HG03469 (cell line): ENCODE results near the gene ROCK2.
"Not testable (repeated sequence)": the region's sequence is repeated elsewhere in the genome, so short reads cannot be mapped to it uniquely, and the experiment has no call there.

Experiments
- ATAC-seq: cut with Tn5 transposase; IDR thresholded peaks from one replicate; pipeline ENCODE4 v1.9.1; 2021; ENCODE audit warnings: mild to moderate bottlenecking, moderate library complexity, moderate number of reproducible peaks; ENCODE audit not compliant: unreplicated experiment

ROCK2 gene

DNA sequence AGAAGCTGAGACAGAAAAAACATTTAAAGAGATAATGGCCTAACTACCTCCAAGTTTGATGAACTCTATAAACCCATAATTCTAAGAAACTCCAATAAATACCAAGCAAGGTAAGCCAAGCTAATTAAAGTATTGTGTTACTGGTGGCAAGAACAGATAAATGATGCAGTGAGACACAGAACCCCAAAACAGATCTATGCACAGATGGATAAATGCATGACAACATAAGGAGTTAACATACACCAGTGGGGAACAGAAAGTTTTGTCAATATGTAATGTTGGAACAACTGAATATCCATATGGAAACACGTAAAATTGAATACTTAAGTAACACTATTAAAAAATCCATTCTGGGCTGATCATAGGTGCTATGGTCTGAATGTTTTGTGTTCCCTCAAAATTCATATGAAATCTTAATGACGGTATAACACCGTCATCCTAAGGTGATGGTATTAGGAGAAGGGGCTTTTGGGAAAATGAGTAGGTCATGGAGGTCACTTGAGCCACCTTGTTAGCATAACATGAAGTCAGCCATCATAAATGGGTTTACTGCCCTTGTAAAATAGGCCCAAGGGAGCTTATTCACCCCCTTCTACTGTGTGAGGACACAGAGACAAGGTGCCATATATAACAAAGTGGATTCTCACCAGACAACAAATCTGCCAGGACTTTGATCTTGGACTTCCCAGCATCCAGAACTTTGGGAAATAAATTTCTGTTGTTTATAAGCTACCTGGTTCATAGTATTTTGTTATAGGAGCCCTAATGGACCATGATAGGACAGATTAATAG is 102.8 kb downstream of the ROCK2 start:
- ATAC-seq, result no peak

DNA sequence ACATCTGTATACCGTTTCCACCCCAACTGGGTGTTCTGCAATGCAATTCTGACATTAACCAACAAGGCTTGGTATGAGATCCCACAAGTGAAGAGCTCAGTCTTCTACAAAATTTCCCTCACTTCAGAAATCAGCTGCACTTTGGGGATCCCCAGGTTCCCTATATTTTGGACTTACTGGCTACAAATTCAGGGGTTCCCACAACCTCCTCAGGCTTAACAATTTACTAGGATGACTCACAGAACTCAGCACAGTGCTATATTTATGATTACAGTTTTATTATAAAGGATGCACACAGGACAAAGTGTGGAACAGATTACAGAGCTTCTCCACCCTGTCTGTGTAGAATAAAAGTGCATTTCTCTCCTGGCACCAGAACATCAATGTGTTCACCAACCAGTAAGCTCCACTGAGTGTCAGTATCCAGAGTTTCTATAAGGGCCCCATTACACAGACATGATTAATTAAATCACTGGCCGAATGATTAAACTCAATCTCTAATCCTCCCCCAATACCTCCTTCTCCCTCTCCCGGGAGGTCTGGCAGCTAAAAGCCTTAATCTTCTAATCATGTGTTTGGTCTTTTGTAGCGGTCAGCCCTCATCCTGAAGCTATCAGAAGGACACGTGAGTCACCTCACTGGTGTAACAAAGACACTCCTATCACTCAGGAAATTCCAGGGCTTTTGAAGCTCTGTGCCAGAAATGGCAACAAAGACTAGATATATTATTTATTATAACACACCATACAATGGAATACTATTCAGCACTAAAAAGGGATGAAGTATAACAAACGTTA is 104.6 kb downstream of the ROCK2 start:
- no peak for ATAC-seq

- no peak for ATAC-seq
Observed at GRCh38 chr2:11239147-11239546, 105.3 kb downstream of the ROCK2 start.

DNA sequence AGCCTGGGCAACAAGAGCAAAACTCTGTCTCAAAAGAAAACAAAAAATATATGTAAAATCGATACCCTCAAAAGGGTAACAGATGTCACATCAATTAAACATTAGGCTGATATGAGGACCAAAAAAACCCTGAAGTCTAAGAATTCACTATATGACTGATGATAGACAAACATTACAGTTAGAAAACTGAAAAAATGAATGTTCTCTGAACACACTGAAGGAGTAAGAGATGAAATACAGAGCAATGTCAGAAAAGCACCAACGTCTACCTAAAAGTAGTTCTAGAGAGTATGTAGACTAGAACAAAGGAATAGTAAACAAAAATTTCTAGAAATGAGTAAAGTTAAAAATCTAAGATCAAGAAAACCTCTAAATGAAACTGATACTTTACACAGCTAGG is 107.3 kb downstream of the ROCK2 start:
- no peak for ATAC-seq

DNA sequence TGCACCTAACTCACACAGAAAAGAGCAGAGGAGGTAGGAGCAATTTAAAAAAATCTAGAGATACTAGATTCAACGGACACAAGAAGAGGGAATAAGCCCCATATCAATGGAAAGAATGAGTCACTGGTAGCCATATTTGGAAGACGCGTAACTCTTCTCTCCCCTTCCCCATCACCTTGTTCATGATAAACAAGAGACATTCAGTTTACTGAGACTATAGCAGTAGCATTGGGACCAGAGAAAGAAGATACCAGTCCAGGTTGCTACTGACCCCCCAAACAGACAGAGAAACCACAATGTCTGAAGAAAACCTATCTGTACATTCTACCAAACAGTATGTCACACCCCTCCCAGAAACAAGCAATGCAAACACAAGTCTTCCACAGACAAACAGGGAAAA is 108.1 kb downstream of the ROCK2 start:
- no peak for ATAC-seq

GRCh38 chr2:11235583-11235982 is 108.9 kb downstream of the ROCK2 start:
- no peak for ATAC-seq

GRCh38 chr2:11234309-11234708 is 110.1 kb downstream of the ROCK2 start:
- no peak for ATAC-seq

DNA sequence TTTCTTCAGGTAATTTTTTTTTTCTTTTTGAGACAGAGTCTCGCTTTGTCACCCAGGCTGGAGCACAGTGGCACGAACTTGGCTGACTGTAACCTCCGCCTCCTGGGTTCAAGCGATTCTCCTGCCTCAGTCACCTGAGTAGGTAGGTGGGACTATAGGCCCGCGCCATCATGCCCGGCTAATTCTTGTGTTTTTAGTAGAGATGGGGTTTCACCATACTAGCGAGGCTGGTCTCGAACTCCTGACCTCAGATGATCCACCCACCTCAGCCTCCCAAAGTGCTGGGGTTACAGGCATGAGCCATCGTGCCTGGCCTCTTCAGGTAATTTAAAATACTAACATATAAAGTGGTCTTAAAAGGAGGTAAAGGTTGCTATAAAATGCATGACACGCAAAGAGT is 113.2 kb downstream of the ROCK2 start:
- ATAC-seq, result not testable (repeated sequence)

- ATAC-seq, result no peak
Observed at GRCh38 chr2:11228692-11229091, 115.7 kb downstream of the ROCK2 start.

DNA sequence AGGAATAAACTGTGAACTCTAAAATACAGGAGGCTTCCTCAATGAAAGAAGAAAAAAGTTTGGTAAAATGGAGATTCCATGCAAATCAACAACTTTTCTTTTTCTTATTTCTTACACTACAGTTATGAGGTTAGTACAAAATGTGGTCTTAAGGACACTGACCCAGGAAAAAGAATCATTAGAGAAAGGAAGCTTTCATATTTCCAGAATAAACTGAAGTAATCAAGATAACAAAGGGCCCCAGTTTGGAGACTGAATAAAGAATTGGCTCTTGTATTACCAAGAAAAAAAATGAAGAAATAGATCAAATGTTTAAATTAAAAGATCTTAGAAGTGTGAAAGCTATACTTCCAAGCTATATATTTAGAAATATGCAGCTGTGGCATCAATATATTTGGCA is 116.8 kb downstream of the ROCK2 start:
- no peak for ATAC-seq

DNA sequence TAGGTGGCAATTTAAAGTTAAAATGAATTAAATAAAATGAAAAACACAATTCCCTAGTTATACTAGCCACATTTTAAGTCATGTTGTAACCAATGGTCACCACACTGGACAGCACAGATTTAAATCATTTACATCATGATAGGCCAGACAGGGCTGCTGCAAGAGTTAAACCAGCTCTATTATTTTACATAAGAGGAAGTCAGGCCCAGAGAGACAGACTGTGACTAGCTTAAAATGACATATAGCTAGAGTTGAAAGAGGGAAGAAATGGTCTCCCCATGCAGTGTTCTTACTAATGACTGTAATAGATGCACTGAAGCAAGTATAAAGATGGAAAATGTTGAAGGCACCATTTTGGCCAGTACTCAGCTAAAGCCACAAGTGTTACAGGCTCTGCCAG is 119.5 kb downstream of the ROCK2 start:
- no peak for ATAC-seq

DNA sequence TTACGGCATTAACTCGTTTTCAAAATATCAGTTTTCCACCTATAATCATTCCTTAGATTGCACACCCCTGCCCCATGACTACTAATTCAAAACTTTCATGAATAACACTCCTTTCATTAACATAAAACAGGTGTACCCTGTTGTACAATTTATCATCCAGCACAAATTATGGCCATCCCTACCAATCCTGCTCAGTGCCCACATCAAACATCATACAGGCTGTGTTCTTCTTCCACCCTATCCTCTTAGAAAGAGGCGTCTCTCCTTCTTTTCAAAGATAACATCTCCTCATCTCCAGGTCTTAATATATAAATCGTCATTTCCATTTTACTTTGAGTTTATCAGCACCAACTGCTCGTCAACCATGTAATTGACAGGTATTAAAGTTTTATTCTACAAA is 121.6 kb downstream of the ROCK2 start:
- no peak for ATAC-seq

DNA sequence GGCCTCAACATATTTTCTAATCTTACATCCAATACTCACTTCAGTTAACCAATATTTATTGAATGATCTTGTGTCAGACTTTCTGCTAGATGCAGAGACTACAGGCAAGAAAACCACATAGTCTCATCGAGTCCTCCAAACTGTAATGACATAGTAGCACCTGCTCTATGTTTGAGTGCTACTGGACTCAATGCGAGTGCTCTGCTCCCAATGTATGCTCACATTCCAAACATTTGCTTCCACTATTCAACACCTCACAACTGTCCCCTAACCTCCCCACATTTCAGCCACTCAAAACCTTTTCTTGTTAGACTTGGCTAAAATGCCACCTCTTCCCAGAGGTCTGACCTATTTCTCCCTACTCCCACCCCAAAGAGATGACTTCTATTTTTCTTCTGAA is 124.0 kb downstream of the ROCK2 start:
- no peak for ATAC-seq

DNA sequence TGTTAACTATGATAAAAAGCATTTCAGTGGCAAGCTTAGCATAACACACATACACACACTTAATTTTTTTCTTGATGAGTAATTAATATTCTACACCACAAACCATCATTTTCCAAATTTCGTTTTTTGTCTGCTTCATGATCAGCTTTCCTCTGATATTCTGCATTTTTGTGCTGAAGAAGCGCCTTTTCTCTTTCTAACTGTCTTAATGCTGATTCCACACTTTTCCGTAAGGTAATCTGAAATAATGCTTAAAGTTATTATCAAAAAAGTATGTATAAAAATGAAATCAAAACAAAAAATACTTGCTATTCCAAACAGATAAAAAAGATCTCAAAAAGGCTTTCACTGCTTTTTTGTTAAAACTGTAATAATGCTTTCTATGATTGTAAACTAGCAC is 129.0 kb downstream of the ROCK2 start:
- no peak for ATAC-seq

DNA sequence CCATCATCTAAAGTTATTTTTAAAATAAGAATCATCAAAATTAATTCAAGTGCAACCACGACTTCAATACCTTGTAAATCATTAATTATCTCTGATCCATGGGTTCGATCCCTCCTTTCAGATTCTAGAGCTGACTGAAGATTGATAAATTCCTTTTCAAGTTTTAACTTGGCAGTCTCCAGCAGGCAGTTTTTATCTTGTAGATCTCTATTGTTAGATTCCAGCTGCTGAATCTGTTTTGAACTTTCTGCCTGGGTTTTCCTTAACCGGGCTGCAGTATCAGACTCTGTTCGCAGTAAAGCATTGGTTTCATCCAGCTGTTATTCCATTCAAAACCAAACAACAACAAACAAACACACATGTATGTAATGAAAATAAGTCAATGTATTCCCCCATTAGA is 129.7 kb downstream of the ROCK2 start:
- no peak for ATAC-seq

DNA sequence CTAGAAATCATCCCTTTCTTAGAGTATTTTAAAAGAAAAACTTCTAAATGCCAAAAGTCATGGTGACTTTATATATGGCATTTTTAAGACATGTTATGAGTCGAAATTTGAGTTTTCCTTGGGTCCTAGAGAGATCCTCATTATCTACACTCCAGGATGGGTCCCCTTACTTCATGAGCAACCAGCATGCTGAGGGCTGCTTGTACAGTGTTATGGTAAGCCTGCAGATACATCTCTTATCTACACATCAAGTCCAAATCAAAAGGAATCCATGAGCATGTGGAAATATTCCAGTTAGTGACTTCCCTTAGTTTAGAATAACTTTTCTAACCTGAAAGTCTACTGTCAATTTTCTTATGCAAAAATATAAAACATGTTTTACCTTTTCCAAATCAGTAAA is 130.5 kb downstream of the ROCK2 start:
- no peak for ATAC-seq

- no peak for ATAC-seq
Observed at GRCh38 chr2:11213090-11213638, 131.3 kb downstream of the ROCK2 start.

GRCh38 chr2:11212645-11213044 is 131.8 kb downstream of the ROCK2 start:
- ATAC-seq, result no peak

GRCh38 chr2:11208083-11208482 is 136.4 kb downstream of the ROCK2 start:
- no peak for ATAC-seq

- ATAC-seq, result peak; percentile 76
Observed at GRCh38 chr2:11203480-11203879, 141.0 kb downstream of the ROCK2 start.

DNA sequence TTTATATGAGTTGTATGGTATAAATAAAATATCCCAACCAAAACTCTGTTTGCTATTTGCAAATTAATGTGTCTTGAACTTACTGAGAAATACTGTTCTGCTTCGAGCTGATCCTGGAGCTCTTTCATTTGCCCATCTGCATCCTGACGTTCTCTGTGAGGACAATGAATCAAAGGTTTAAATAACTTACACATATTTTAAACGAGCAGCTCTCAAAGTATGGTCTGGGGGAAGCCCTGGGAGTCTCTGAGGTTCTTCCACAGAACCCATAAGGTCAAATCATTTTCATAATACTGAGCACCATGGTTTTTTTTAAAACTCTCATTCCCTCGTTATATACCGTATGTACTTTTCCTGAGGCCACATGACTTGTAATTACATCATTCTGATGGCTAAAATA is 142.5 kb downstream of the ROCK2 start:
- ATAC-seq, result no peak

DNA sequence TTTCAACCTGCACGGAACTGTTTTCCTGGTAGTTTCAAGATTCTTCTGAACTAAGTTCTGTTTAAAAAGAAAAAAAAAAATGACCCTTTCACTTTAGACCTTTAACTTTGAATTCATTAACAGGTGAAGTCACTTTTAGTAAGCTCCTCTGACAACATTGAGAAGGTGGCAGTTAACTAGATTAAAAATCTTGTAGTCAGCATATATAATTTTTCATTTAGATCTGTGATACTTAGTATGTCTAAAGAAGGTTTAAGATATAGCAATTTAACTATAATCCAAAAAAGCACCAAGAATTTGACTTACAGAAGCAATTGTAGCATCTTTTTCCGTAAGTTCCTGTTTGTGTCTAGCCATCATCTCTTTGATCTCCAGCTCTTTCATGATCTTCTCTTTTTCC is 143.8 kb downstream of the ROCK2 start:
- ATAC-seq, result no peak
